ENCODE data around the gene TRIM9. TPM values are rescaled to one million over a fixed set of nuclear protein-coding genes. Genes with fewer than 3 reads are reported as not detected.
A peak's percentile ranks its signal among the peaks of the same experiment; 100 is the strongest.

The TRIM9 gene
- total RNA-seq, 1 experiment from 2014 or later, result 9.8 TPM

- Histone ChIP-seq H3K36me3 (ENCODE audit: insufficient read depth, low read length, poor library complexity, severe bottlenecking) (no peaks in the 10 kb centered on the region), H3K9me3 (ENCODE audit: low read depth, low read length, poor library complexity, severe bottlenecking) (no peaks in the 10 kb centered on the region), H3K4me1 (ENCODE audit: insufficient read depth, low read length, poor library complexity, severe bottlenecking) (no peaks in the 10 kb centered on the region), H3K27ac (ENCODE audit: low read depth, low read length, poor library complexity, severe bottlenecking) (no peak overlapping the region), H3K27me3 (replicated peaks; ENCODE audit: insufficient read depth, low read depth, low read length, poor library complexity) (no peaks in the 10 kb centered on the region), H3K4me3 (ENCODE audit: low read depth, low read length, poor library complexity, severe bottlenecking) (no peak overlapping the region)
- DNase-seq (ENCODE audit: low spot score), result peak; percentile 12
- no peak for TF ChIP-seq EZH2 (IDR thresholded peaks at IDR 0.05; ENCODE audit: borderline replicate concordance, low read depth, low read length, poor library complexity, severe bottlenecking)
- TF ChIP-seq CTCF (conservative IDR thresholded peaks at IDR 0.05; ENCODE audit: low read depth, low read length), result peak; percentile 34; the same call in 1 of the 2 replicates
- intact Hi-C loops (cut with micrococcal nuclease; ENCODE audit: unreplicated experiment), result no loop called here
- ChIA-PET POLR2A (ENCODE audit: low non-redundant PET) (no interaction called here), CTCF (no interaction called here)
- BruUV-seq (replicated peaks), result no TSS peak
Measured at GRCh38 chr14:51129130-51129529, 34.2 kb upstream of the TRIM9 start.

- no peaks in the 10 kb centered on the region for H3K4me1 ChIP-seq (ENCODE audit: insufficient read depth, low read length, poor library complexity, severe bottlenecking)
- TF ChIP-seq CTCF (conservative IDR thresholded peaks at IDR 0.05; ENCODE audit: low read depth, low read length) (no peak), EZH2 (IDR thresholded peaks at IDR 0.05; ENCODE audit: borderline replicate concordance, low read depth, low read length, poor library complexity, severe bottlenecking) (no peak)
- ChIA-PET CTCF (no interaction called here), POLR2A (ENCODE audit: low non-redundant PET) (no interaction called here)
- intact Hi-C loops (cut with micrococcal nuclease; ENCODE audit: unreplicated experiment), result no loop called here
- H3K36me3 ChIP-seq (ENCODE audit: insufficient read depth, low read length, poor library complexity, severe bottlenecking), result no peaks in the 10 kb centered on the region
- no TSS peak for BruUV-seq (replicated peaks)
- H3K27me3 ChIP-seq (replicated peaks; ENCODE audit: insufficient read depth, low read depth, low read length, poor library complexity), result no peaks in the 10 kb centered on the region
- DNase-seq (ENCODE audit: low spot score), result no peak
- no peaks in the 10 kb centered on the region for H3K9me3 ChIP-seq (ENCODE audit: low read depth, low read length, poor library complexity, severe bottlenecking)
- no peak overlapping the region for H3K4me3 ChIP-seq (ENCODE audit: low read depth, low read length, poor library complexity, severe bottlenecking)
- H3K27ac ChIP-seq (ENCODE audit: low read depth, low read length, poor library complexity, severe bottlenecking), result no peak overlapping the region
Measured at GRCh38 chr14:51124029-51124428, 29.1 kb upstream of the TRIM9 start.

GRCh38 chr14:51121096-51121495 is 26.2 kb upstream of the TRIM9 start:
- CTCF ChIA-PET, result no interaction called here
- no TSS peak for BruUV-seq (replicated peaks)
- H3K4me1 ChIP-seq (ENCODE audit: insufficient read depth, low read length, poor library complexity, severe bottlenecking), result no peaks in the 10 kb centered on the region

More at GRCh38 chr14:51121096-51121495, 26.2 kb upstream of the TRIM9 start:
- H3K27ac ChIP-seq (ENCODE audit: low read depth, low read length, poor library complexity, severe bottlenecking), result no peak overlapping the region
- TF ChIP-seq EZH2 (IDR thresholded peaks at IDR 0.05; ENCODE audit: borderline replicate concordance, low read depth, low read length, poor library complexity, severe bottlenecking), result no peak
- no peak for TF ChIP-seq CTCF (conservative IDR thresholded peaks at IDR 0.05; ENCODE audit: low read depth, low read length)
- H3K27me3 ChIP-seq (replicated peaks; ENCODE audit: insufficient read depth, low read depth, low read length, poor library complexity), result no peaks in the 10 kb centered on the region
- no peaks in the 10 kb centered on the region for H3K9me3 ChIP-seq (ENCODE audit: low read depth, low read length, poor library complexity, severe bottlenecking)
- POLR2A ChIA-PET (ENCODE audit: low non-redundant PET), result no interaction called here
- no peak for DNase-seq (ENCODE audit: low spot score)
- H3K4me3 ChIP-seq (ENCODE audit: low read depth, low read length, poor library complexity, severe bottlenecking), result no peak overlapping the region
- H3K36me3 ChIP-seq (ENCODE audit: insufficient read depth, low read length, poor library complexity, severe bottlenecking), result no peaks in the 10 kb centered on the region
- intact Hi-C loops (cut with micrococcal nuclease; ENCODE audit: unreplicated experiment), result no loop called here

Measured in A673 (cell line).